ENCODE measurements around the gene KLF5. TPM values are rescaled to one million over a fixed set of nuclear protein-coding genes. Genes with fewer than 3 reads are reported as not detected.

The KLF5 gene
- total and polyA plus RNA-seq, 9 donors = 2.1 to 45.7 (median 6.9) TPM

DNA sequence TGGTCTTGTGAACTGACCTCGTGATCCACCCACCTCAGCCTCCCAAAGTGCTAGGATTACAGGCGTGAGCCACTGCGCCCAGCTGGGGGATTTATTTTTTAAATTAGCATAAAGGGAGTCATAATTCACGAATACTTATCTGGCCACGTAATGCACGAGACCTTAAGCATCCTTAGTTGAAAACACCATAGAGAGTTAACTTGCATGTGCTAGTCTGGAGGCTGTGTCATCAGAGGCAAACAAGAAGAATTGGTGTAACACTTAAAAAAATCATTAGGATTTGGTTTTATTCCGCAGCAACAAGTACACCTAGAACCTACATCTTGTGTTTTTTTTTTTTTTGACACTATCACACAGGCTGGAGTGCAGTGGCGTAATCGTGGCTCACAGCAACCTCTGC lies 19.1 kb downstream of the KLF5 start:
- Histone ChIP-seq H3K27me3 (no peaks in the 10 kb centered on the region), H3K4me3 (no peak overlapping the region), H3K36me3 (no peaks in the 10 kb centered on the region), H3K4me1 (ENCODE audit: insufficient read depth) (peaks cover 2% of the 10 kb centered on the region), H3K9me3 (no peaks in the 10 kb centered on the region), H3K27ac (no peak overlapping the region)
- intact Hi-C loops (cut with DNase I) = no loop called here
- no peak for DNase-seq
- TF ChIP-seq POLR2A (IDR thresholded peaks at IDR 0.05) = no peak
- TF ChIP-seq, protein P1, sequence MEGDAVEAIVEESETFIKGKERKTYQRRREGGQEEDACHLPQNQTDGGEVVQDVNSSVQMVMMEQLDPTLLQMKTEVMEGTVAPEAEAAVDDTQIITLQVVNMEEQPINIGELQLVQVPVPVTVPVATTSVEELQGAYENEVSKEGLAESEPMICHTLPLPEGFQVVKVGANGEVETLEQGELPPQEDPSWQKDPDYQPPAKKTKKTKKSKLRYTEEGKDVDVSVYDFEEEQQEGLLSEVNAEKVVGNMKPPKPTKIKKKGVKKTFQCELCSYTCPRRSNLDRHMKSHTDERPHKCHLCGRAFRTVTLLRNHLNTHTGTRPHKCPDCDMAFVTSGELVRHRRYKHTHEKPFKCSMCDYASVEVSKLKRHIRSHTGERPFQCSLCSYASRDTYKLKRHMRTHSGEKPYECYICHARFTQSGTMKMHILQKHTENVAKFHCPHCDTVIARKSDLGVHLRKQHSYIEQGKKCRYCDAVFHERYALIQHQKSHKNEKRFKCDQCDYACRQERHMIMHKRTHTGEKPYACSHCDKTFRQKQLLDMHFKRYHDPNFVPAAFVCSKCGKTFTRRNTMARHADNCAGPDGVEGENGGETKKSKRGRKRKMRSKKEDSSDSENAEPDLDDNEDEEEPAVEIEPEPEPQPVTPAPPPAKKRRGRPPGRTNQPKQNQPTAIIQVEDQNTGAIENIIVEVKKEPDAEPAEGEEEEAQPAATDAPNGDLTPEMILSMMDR (IDR thresholded peaks at IDR 0.05) = no peak
- TF ChIP-seq EP300 (IDR thresholded peaks at IDR 0.05) = no peak
- WGBS, 3 donors = 84 to 95% (median 89%) methylated on average over 9 of the region's 9 CpGs

DNA sequence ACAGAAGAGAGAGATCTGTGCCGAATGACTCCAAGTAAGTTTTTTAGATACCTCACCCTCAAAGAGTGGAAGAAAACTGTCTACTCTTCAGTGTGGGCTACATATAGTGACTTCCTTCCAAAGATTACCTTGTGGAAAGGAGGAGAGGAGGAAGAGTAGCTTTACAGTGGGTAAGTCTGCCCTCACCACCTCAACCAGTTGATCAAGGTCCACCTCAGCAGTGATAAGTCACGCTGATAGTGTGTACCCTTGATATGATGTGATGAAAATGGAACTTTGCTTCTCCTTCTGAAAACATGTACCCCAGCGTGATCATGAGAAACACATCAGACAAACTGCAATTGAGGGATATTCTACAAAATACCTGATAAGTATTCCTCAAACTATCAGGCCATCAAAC lies 20.6 kb downstream of the KLF5 start:
- H3K27me3 ChIP-seq = no peaks in the 10 kb centered on the region
- H3K36me3 ChIP-seq = no peaks in the 10 kb centered on the region
- H3K4me3 ChIP-seq = no peak overlapping the region
- H3K27ac ChIP-seq = no peak overlapping the region
- TF ChIP-seq EP300 (IDR thresholded peaks at IDR 0.05) = no peak
- TF ChIP-seq POLR2A (IDR thresholded peaks at IDR 0.05) = no peak
- 89 to 94% (median 91%) methylated on average over 3 of the region's 3 CpGs for WGBS, 3 donors
- DNase-seq = no peak
- H3K9me3 ChIP-seq = no peaks in the 10 kb centered on the region
- intact Hi-C loops (cut with DNase I) = no loop called here
- H3K4me1 ChIP-seq (ENCODE audit: insufficient read depth) = no peaks in the 10 kb centered on the region

DNA sequence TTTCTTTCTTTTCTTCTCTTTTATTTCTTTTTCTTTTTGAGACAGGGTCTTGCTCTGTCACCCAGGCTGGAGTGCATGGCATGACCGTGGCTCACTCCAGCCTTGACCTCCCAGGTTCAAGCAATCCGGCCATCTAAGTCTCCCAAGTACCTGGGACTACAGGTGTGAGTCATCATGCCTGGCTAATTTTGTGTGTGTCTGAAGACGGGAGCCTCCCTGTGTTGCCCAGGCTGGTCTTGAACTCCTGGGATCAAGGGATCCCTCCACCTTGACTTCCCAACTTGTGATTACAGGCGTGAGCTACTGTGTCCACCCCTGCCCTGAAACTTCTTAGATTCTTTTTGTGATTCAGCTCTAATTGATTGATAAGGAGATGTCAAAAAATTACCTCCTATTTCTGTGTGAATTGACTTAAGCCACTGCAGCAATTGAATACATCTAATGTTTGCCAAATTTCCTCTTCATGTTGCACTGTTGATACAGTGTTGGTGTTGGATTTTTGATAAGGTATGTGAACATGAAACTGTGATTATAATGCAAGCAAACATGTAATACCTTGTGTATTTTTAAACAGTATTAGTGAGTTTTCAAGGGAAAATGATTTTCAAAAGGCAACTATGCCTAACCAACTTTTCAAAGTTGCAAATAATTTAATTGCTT lies 22.6 kb downstream of the KLF5 start:
- no peaks in the 10 kb centered on the region for H3K27me3 ChIP-seq
- intact Hi-C loops (cut with DNase I) = no loop called here
- H3K4me1 ChIP-seq (ENCODE audit: insufficient read depth) = no peaks in the 10 kb centered on the region
- no peaks in the 10 kb centered on the region for H3K36me3 ChIP-seq
- H3K4me3 ChIP-seq = no peak overlapping the region
- no peak overlapping the region for H3K27ac ChIP-seq
- no peak for TF ChIP-seq POLR2A (IDR thresholded peaks at IDR 0.05)
- TF ChIP-seq, protein P1 (IDR thresholded peaks at IDR 0.05) = no peak
- TF ChIP-seq EP300 (IDR thresholded peaks at IDR 0.05) = no peak
- no peaks in the 10 kb centered on the region for H3K9me3 ChIP-seq
- no peak for DNase-seq
- WGBS, 3 donors = 52 to 86% (median 78%) methylated on average over 3 to 4 of the region's 4 CpGs

DNA sequence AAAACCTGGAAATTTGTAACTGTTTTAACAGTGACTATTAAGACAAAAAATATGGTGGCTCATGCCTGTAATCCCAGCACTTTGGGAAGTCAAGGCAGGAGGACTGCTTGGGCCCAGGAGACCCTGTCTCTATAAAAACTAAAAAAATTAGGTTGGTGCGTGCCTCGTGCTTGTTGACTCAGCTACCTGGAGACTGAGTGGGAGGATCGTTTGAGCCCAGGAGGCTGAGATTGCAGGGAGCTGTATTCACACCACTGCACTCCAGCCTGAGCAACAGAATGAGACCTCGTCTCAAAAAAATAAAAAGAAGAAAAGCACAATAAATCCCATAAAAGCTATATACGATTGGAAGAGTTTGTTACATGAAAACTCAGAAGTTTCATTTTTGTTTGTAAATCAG lies 23.7 kb downstream of the KLF5 start:
- Histone ChIP-seq H3K27me3 (no peaks in the 10 kb centered on the region), H3K27ac (no peak overlapping the region), H3K9me3 (no peaks in the 10 kb centered on the region), H3K36me3 (no peaks in the 10 kb centered on the region), H3K4me3 (no peak overlapping the region), H3K4me1 (ENCODE audit: insufficient read depth) (no peaks in the 10 kb centered on the region)
- WGBS, 3 donors = 69 to 71% (median 71%) methylated on average over 5 of the region's 5 CpGs
- no peak for DNase-seq
- TF ChIP-seq, protein P1 (IDR thresholded peaks at IDR 0.05) = no peak
- TF ChIP-seq POLR2A (IDR thresholded peaks at IDR 0.05) (no peak), EP300 (IDR thresholded peaks at IDR 0.05) (no peak)
- intact Hi-C loops (cut with DNase I) = no loop called here

DNA sequence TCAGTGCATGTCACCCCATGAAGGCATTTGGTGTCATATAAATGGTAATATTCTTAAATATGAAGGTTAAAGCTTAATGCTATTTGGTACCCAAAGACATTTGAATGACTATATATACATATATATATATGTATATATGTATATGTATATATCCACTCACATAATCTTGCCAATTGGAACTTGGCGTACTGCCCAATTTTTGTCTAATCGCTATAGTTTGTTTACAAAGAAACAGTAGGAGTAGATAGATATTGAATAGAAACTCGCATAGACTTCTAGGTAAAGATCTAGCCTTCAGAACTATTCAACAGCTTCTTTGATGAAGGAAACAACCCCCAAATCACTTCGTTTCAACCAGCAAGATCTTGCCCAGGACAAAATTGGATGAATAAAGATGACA lies 24.1 kb downstream of the KLF5 start:
- H3K27ac ChIP-seq = no peak overlapping the region
- no peaks in the 10 kb centered on the region for H3K27me3 ChIP-seq
- H3K4me1 ChIP-seq (ENCODE audit: insufficient read depth) = no peaks in the 10 kb centered on the region
- 54 to 62% (median 55%) methylated on average over 4 of the region's 4 CpGs for WGBS, 3 donors
- H3K36me3 ChIP-seq = no peaks in the 10 kb centered on the region
- TF ChIP-seq, protein P1 (IDR thresholded peaks at IDR 0.05) = no peak
- TF ChIP-seq EP300 (IDR thresholded peaks at IDR 0.05) (no peak), POLR2A (IDR thresholded peaks at IDR 0.05) (no peak)
- H3K4me3 ChIP-seq = no peak overlapping the region
- intact Hi-C loops (cut with DNase I) = no loop called here
- no peak for DNase-seq
- H3K9me3 ChIP-seq = no peaks in the 10 kb centered on the region

Measured in ovary (tissue), 9 donors.